GM18517 (cell line): ENCODE data around the gene OCEL1.
A peak's percentile ranks its signal among the peaks of the same experiment; 100 is the strongest.
"Not testable (repeated sequence)": the region's sequence is repeated elsewhere in the genome, so short reads cannot be mapped to it uniquely, and the experiment has no call there.

Experiments used
- ATAC-seq: cut with Tn5 transposase; IDR thresholded peaks from one replicate; pipeline ENCODE4 v1.9.1; 2021; ENCODE audit warnings: mild to moderate bottlenecking, moderate library complexity; ENCODE audit not compliant: unreplicated experiment

Gene OCEL1

DNA sequence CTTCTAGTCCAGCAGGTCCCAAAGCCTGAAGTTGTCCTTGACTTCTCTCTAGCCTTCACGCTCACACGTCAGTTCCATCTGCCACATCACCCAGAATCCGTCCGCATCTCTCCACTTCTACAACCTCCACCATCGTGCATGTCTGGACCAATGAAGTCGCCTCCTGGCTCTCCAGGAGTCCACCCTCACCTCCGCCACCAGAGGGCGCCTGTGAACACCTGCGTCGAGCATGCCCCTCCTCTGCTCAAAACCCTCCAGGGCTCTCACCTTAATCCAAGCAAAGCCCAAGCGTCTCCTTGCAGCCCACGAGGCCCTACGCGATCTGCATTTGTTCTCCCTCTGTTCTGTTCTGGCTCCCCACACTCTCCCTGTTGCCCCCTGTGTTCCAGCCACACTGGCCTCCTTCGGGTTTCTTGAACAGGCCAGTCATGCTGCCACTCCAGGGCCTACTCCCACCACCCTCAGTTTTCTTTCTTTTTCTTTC lies 34.9 kb downstream of the OCEL1 start:
- peak; percentile 72 for ATAC-seq

DNA sequence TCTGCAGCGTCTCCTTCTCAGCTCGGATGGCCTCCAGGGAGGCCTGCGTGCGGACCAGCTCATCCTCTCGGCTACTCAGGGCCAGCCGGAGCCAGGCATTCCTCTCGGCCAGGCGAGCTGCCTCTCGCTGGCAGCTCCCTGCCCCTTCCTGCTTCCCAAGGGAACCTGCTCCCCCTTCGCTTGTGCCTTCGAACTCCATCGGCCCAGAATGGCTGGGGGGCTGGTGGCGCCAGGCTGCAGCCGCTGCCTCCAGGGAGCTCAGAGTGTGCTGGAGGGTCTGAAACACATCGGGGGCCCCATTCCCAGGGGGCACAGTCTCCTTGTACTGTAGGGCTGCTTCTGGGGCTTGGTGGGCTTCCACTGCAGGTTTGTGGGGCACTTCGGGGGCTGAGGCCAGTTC lies 36.5 kb downstream of the OCEL1 start:
- ATAC-seq: no peak

GRCh38 chr19:17263712-17264640 lies 38.0 kb downstream of the OCEL1 start:
- ATAC-seq: no peak

DNA sequence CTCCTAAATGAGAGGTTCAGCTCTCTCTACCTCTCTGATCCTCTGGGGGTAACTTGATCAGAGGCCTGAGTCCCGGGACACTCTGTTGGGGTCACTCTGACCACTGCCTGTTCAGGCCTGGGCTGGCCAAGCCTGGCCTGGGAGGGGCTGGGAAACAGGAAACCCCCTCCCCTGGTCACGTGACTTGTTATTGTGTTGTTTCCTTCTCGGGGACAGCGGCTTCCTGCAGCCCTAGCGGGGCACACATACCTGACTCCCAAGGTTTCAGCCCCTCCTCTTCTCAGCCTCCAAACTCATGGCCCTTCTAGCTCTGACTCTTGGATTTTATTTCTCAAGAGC lies 38.6 kb downstream of the OCEL1 start, which contains the start of gene USHBP1:
Gene USHBP1, minus strand, starts transcription at position 105 of the 339 bp plus-strand sequence. CDS start 446 bp downstream, outside the sequence.
- ATAC-seq: no peak

DNA sequence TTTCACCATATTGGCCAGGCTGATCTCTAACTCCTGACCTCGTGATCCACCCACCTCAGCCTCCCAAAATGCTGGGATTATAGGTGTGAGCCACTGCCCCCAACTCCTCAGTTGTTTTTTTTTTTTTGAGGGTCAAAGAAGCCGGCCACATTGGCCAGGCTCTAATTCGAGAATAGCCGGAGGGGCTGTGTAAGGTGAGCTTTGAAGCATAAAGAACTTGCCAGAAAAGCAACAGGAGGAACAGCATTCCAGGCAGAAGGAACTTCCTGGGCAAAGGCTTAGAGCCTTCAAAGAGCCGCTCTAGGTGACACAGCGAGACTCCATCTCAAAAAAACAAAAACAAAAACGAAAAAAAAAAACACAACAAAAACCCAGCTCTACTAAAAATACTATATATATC lies 40.0 kb downstream of the OCEL1 start:
- no peak for ATAC-seq

- ATAC-seq: peak; percentile 31
Observed at GRCh38 chr19:17266589-17266974, 40.6 kb downstream of the OCEL1 start.

DNA sequence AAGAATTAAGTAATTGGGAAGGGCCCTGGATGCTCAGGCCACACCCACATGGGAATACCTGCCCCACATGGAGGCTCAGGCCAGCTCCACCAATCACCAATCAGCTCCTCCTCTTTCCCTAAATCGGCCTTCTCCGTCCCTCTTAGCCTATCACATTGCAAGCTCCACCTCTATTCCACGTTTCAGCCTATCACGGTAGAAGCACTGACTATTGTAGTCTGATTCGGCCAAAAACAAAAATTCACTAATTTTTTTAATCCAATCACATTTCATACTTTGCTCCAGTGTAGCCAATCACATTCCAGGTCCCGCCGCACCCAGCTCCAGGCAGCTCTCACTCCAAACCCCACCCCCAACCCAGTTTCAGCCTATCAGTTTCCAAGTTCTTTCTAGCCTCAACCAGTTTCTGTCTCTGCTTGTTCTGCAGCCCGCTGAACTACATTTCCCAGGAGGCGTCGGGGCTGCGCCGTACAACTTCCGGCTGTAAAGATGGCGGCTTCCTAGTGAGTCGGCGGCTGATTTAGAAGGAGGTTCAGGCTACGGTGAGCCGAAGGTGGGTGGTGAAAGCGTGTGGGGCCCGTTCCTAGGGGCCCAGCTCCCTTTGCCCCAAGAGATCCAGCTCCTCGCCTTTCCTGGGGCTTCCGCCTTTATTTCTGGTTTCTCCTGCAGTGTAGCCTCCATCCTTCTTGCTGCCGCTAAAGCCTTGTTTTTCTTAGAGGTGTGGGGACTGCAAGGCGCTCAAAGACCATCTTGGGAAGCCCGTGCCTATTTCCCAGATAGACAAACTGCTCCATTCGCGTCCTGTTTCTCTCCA lies 41.2 kb downstream of the OCEL1 start, which contains the start of gene BABAM1:
Gene BABAM1, plus strand, starts transcription at position 469 of the 814 bp plus-strand sequence. CDS start 1,364 bp downstream, outside the sequence.
- ATAC-seq: peak; percentile 95

DNA sequence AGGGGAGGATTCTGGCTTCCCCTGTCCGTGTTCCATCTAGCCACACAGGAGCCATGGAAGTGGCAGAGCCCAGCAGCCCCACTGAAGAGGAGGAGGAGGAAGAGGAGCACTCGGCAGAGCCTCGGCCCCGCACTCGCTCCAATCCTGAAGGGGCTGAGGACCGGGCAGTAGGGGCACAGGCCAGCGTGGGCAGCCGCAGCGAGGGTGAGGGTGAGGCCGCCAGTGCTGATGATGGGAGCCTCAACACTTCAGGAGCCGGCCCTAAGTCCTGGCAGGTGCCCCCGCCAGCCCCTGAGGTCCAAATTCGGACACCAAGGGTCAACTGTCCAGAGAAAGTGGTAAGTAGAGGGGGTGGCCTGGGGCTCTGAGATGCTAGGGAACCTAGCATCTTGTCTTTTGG lies 42.7 kb downstream of the OCEL1 start:
- ATAC-seq: no peak

DNA sequence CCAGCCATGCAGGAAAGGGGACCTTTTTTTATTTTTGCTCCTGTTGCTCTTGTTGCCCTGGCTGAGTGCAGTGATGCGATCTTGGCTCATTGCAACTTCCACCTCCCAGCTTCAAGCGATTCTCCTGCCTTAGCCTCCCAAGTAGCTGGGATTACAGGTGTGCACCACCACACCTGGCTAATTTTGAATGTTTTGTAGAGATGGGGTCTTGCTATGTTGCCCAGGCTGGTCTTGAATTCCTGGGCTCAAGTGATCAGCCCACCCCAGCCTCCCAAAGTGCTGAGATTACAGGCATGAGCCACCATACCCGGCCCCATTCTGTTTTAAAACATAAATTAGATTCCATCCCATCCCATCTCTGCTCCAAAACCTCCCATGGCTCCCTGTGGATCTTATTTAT lies 48.9 kb downstream of the OCEL1 start:
- not testable (repeated sequence) for ATAC-seq

GRCh38 chr19:17275441-17276175 lies 49.6 kb downstream of the OCEL1 start:
- no peak for ATAC-seq
